ENCODE measurements around the gene HSD3B7. TPM values are rescaled to one million over a fixed set of nuclear protein-coding genes. Genes with fewer than 3 reads are reported as not detected.
"Not testable (repeated sequence)": the region's sequence is repeated elsewhere in the genome, so short reads cannot be mapped to it uniquely, and the experiment has no call there.

The HSD3B7 gene
- total and polyA plus RNA-seq, 7 donors, result 9.0 to 36.1 (median 15.5) TPM

DNA sequence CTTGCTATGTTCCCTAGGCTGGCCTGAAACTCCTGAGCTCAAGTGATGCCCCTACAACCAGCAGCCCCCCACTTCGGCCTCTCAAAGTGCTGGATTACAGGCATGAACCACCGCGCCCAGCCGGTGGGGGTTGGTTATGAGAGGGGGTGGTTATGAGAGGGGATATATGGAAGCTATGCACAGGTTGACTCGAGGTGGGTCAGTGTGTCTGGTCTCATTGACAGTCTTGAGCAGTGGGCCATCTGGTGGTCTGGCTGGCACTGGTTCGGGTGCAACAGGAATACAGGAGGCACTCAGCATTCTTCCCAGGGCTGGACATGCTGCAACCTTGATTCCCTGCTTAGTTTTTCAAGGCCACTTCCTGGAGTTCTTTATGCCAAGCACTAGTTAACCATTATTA lies 31.0 kb downstream of the HSD3B7 start:
- no peaks in the 10 kb centered on the region for H3K9me3 ChIP-seq
- WGBS, 2 donors, result 64 to 75% methylated on average over 6 of the region's 6 CpGs
- DNase-seq, result no peak
- peaks cover 2 to 40% (median 18%) of the 10 kb centered on the region in 3 donors for H3K27me3 ChIP-seq
- H3K4me1 ChIP-seq, result peaks cover 0 to under 1% (median 0%) of the 10 kb centered on the region in 4 donors
- intact Hi-C loops (cut with DNase I), result no loop called here
- H3K4me3 ChIP-seq, result no peak overlapping the region
- no peaks in the 10 kb centered on the region for H3K36me3 ChIP-seq
- TF ChIP-seq EP300 (IDR thresholded peaks at IDR 0.05), result no peak
- H3K27ac ChIP-seq, result no peak overlapping the region

DNA sequence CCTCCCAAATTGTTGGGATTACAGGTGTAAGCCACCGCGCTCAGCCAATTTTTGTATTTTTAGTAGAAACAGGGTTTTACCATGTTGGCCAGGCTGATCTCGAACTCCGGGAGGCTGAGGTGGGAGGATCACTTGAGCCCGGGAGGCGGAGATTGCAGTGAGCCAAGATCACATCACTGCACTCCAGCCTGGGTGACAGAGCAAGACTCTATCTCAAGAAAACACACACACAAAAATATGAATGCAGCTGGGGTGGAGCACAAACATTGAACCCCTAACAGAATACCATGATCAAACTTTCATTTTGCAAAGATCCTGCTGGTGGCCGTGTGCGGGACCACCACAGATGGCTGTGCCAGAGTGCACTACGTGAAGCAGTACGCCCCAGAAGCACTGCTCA lies 32.7 kb downstream of the HSD3B7 start:
- DNase-seq; H3K4me1 ChIP-seq; H3K9me3 ChIP-seq; H3K36me3 ChIP-seq; H3K27ac ChIP-seq; intact Hi-C loops (cut with DNase I); H3K4me3 ChIP-seq: not testable (repeated sequence)
- peaks cover 0 to 23% (median 6%) of the 10 kb centered on the region in 3 donors for H3K27me3 ChIP-seq
- 94 to 96% methylated on average over 10 of the region's 10 CpGs for WGBS, 2 donors

DNA sequence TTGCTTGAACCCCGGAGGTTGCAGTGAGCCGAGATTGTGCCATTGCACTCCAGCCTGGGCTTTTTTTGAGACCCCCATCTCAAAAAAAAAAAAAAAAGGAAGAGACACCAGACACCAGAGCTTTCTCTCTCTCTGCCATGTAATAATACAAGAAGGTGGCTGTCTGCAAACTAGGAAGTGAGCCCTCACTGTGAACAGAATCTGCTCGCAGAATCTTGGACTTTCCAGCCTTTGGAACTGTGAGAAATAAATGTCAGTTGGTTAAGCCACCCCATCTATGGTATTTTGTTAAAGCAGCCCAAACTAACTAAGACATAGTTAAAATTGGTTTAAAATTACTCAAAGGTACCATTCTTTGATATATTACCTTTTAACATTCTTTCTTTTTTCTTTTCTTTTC lies 35.5 kb downstream of the HSD3B7 start:
- WGBS, 2 donors, result 93 to 98% methylated on average over 3 of the region's 3 CpGs

DNA sequence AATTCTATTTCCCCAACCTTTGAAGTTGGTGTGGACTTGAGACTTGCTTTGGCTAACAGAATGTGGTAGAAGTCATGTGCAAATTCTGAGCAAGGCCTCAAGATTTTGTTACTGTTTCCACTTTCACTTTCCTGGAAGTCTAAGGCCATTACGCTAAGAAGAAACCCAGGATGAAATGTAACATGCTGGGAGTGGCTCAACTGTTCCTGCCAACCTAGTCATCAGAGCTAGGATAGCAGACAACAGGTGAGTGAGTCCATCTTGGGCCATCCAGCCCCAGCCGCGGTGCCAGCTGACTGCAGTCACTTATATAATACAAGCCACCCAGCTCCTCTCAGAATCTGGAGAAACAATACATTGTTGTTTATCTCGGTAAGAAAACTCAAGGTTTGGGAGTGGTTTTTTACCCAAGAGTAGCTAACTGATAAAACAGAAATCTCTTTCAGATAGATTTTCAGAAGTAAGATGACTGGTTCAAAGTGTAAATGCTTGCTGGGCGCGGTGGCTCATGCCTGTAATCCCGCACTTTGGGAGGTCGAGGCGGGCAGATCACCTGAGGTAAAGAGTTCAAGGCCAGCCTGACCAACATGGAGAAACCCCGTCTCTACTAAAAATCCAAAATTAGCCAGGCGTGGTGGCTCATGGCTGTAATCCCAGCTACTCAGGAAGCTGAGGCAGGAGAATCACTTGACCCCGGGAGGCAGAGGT lies 37.7 kb downstream of the HSD3B7 start:
- Histone ChIP-seq H3K9me3 (no peaks in the 10 kb centered on the region), H3K36me3 (no peaks in the 10 kb centered on the region), H3K4me3 (no peak overlapping the region), H3K27ac (no peak overlapping the region), H3K27me3 (no peaks in the 10 kb centered on the region), H3K4me1 (no peaks in the 10 kb centered on the region)
- intact Hi-C loops (cut with DNase I), result no loop called here
- DNase-seq, result no peak
- 59 to 77% methylated on average over 12 of the region's 12 CpGs for WGBS, 2 donors
- TF ChIP-seq POLR2AphosphoS5 (IDR thresholded peaks at IDR 0.05) (no peak), EP300 (IDR thresholded peaks at IDR 0.05) (no peak), POLR2A (IDR thresholded peaks at IDR 0.05) (no peak)
- TF ChIP-seq, protein P1, sequence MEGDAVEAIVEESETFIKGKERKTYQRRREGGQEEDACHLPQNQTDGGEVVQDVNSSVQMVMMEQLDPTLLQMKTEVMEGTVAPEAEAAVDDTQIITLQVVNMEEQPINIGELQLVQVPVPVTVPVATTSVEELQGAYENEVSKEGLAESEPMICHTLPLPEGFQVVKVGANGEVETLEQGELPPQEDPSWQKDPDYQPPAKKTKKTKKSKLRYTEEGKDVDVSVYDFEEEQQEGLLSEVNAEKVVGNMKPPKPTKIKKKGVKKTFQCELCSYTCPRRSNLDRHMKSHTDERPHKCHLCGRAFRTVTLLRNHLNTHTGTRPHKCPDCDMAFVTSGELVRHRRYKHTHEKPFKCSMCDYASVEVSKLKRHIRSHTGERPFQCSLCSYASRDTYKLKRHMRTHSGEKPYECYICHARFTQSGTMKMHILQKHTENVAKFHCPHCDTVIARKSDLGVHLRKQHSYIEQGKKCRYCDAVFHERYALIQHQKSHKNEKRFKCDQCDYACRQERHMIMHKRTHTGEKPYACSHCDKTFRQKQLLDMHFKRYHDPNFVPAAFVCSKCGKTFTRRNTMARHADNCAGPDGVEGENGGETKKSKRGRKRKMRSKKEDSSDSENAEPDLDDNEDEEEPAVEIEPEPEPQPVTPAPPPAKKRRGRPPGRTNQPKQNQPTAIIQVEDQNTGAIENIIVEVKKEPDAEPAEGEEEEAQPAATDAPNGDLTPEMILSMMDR (IDR thresholded peaks at IDR 0.05), result no peak

More for the DNA sequence above, 35.5 kb downstream of the HSD3B7 start:
- Histone ChIP-seq H3K36me3 (no peaks in the 10 kb centered on the region), H3K27me3 (no peaks in the 10 kb centered on the region), H3K27ac (no peak overlapping the region), H3K9me3 (no peaks in the 10 kb centered on the region), H3K4me1 (no peaks in the 10 kb centered on the region), H3K4me3 (no peak overlapping the region)
- DNase-seq, result no peak
- intact Hi-C loops (cut with DNase I), result no loop called here
- no peak for TF ChIP-seq POLR2A (IDR thresholded peaks at IDR 0.05)
- TF ChIP-seq POLR2AphosphoS5 (IDR thresholded peaks at IDR 0.05), result no peak
- TF ChIP-seq, protein P1 (IDR thresholded peaks at IDR 0.05), result no peak
- TF ChIP-seq EP300 (IDR thresholded peaks at IDR 0.05), result no peak

DNA sequence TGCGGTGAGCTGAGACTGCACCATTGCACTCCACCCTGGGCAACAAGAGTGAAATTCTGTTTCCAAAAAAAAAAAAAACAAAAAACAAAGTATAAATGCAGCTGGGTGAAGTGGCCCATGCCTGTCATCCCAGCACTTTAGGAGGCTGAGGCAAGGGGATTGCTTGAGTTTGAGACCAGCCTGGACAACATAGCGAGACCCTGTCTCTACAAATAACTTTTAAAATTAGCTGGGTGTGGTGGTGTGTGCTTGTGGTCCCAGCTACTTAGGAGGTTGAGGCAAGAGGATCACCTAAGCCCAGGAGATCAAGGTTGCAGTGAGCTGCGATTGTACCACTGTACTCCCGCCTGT lies 38.2 kb downstream of the HSD3B7 start:
- Histone ChIP-seq H3K9me3 (no peaks in the 10 kb centered on the region), H3K36me3 (no peaks in the 10 kb centered on the region), H3K4me1 (no peaks in the 10 kb centered on the region), H3K4me3 (no peak overlapping the region), H3K27ac (no peak overlapping the region), H3K27me3 (no peaks in the 10 kb centered on the region)
- no peak for TF ChIP-seq POLR2A (IDR thresholded peaks at IDR 0.05)
- TF ChIP-seq EP300 (IDR thresholded peaks at IDR 0.05), result no peak
- TF ChIP-seq, protein P1 (IDR thresholded peaks at IDR 0.05), result no peak
- no peak for TF ChIP-seq POLR2AphosphoS5 (IDR thresholded peaks at IDR 0.05)
- WGBS, 2 donors, result 95% methylated on average over 4 of the region's 4 CpGs
- intact Hi-C loops (cut with DNase I), result no loop called here
- DNase-seq, result no peak
